Anterior cingulate cortex (tissue), 58 donors: ENCODE measurements around the gene RNU1-4.
"Not testable (repeated sequence)": the region's sequence is repeated elsewhere in the genome, so short reads cannot be mapped to it uniquely, and the experiment has no call there.

Experiments used
- DNase-seq, 58 donors: peaks; one replicate each; lab custom pipeline; 2025; lab: John Stamatoyannopoulos, UW

RNU1-4 gene

DNA sequence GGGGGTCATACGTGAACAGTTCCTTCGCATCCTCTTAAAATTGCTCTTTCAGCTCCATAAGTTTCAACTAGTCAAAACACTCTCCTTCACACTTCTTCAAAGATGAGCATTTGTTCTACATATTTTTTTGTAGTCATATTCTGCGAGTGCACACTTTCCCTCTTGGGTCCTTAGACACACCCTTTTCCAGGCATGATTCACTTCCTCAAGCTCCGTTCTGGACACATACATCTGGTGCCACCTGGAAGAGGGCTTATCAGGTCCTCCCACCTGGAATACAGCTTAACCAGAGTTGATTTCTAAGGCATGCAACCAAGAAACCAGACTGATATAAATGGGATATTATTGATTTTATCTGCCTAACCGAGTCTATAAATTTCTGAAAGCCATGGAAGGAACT, 47.4 kb downstream of the RNU1-4 start:
- not testable (repeated sequence) for DNase-seq
